NCI-H748 treated with DMSO at 0.1 percent for 48 hours (cell line): ENCODE data around the gene DSG1.
A peak's percentile ranks its signal among the peaks of the same experiment; 100 is the strongest.
"Not testable (repeated sequence)": the region's sequence is repeated elsewhere in the genome, so short reads cannot be mapped to it uniquely, and the experiment has no call there.

Source experiments
- DNase-seq: peaks from one replicate; lab custom pipeline; 2025; lab: John Stamatoyannopoulos, UW

The DSG1 gene

DNA sequence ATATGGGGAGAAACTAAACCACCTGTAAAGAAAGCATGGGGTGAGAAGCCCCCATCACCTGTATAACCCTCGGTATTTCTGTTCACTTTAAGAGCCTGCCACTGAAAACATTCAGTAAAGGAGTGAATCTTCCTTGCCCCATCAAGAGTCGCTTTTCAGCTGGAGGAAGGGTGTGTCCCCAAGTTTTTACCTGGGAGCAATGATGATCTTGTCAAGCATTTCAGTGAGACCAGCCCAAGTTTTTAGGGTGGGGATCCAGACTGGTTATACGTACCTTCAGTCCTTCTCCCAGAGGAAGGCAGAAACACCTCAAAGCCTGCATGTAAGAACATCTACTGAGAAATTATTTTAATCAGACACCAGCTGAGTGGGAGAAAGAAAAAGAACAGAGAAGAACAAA, at the start of gene DSG1:
Gene DSG1 (plus strand): TSS at position 301 of the 400 bp plus-strand sequence. CDS start 141 bp downstream, outside the sequence.
- no peak for DNase-seq

DNA sequence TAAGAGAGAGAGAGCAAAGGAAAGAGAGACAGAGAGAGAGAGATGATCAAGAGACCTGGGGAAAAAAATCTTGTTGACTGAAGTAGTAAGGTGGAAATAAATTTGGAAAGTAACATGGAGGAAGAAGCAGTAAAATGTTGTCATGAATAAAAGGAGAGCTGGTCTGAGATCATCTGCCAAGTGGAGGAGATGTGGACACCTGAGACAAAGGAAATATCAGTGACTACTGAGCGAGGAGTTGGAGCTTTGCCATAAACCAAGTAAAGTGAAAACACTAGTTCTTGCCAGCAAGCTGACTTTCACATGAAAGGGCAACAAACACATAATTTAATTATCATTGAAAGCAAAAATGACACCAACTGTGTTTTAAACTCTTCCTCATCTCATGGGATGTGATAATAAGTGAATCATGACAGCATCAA, 49.0 kb upstream of the DSG1 start:
- DNase-seq = no peak

DNA sequence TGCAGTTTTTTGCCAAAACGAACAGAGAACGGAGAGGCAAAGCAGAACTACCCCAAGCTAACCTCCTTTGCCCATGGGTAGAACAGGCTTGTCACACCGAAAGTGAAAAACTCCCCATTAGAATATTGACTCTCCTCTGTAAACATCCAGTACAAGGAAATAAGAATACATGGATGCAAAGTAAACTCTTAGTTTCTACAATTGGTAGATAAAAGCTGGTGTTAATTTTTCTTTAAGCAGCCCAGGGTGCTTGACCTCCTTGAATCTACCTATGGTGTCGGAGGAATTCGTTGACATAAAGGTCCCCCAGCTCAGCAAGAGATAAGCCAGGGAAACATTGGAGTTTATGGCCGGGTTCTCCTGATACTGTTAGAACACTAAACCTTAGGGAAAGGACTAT, 48.4 kb upstream of the DSG1 start:
- no peak for DNase-seq

DNA sequence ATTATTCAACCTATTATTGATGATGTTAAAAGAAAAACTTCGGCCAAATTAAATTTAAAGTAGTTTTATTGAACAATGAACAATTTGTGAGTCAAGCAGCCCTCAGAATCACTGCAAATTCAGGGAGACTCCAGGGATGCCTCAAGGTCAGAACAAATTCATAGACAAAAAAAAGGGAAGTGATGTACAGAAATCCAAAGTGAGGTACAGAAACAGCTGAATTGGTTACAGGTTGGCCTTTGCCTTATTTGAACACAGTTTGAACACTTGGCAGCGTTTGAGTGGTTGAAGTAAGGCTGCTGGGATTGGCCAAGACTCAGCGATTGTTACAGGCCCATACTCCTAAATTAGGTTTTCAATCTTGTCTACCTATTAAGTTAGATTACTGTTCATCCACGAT, 47.4 kb upstream of the DSG1 start:
- DNase-seq = no peak

DNA sequence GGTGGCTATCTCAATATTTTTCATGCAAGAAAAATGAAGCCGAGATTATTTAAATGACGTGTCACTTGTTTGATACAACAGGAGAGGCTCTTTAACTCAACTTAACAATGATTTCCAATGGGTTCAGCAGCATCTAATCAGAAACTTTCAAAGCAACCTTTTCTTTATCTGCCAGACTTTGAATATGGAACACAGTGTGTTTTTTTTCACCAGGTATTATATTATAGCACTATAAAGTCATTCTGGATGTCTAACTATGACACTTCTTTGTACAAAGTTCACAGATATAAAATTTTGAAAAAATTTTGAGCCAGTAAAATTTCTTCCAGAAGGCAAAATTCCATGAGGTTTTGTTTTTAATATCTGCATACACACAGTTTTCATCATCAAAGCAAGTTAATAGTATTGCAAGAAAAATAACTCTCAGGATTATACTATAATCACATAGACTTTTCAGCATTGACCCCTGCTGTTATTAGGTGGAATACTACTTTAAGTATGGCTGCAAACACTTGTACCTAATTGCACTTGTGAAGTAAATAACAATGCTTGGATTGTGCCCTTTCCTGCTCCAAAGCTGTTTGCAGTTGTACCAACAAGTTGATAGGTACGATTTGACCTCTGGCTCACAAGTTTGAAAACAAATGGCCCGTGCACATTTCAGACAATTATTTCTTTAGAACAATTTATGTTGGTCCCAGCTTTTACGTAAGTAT, 44.0 kb upstream of the DSG1 start:
- no peak for DNase-seq

DNA sequence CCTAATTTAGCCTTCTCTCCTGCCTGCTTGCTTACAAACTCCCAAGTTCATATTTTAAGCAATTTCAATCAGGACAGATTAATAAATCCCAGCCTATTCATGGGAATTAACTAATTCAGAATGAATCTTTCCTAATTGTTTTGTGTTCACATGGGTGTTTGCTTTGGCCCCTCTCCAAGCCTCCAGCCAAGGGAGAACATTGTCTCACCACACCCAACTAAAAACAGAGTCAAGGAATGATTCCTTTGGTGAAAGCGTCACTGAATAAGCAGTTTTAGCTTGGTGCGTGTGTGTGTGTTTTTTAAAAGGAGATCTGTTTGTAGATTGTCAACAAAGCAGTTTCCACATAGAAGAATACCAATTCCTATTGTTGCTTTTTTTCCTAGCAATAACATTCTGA, 43.0 kb upstream of the DSG1 start:
- DNase-seq = peak; percentile 54

DNA sequence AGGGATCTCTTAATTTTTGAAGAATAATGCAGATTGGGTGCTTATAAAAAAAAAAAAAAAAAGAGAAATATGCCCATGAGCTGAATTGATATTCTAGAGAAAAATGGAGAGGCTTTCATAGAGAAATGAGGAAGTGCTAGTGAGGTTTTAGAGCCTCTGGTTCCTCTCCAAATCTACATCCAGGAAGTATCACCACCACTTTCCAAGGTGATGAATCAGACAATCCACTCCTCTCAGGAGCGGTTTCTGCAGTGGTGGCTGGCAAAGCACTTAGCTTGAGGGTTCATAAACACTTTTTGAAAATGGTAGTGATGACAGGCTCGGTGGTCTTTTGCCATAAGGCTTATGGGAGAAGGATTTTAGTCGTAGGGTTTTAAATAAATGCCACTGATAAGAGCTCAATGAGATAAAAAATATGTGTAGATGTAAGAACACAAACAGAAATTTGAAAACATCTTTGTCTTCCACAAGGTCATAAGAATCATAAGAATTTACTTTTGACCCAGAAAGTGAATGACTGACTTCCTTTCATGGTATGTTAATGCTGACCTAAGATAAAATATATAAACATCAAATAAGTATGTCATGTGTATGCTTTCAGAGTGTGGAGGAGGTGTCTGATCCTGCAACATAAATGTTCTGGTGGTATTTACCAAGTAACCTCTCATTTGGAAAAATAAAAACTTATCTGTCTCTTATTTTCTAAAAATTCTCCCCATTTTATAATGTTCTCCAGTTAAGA, 42.1 kb upstream of the DSG1 start:
- no peak for DNase-seq

DNA sequence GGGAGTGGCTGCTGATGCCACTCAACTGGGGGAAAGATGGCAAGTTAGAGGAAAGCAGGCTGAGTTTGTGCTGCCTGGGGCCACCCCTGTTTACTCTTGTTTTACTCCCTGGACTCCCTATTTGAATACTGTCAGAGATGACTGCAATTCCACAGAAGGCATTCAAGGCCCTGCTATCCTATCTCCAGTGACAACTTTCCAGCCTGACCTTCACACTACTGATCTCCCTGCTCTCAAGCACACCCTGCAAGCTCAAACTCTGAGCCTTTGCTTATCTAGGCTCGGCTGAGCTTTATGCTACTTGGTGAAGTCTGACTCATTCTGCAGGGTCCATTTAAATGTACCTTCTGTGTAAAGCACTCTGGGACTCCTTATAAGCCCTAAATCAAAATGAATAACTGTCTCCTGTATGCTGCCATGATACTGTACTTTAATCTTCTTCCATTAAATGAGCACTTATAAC, 39.3 kb upstream of the DSG1 start:
- no peak for DNase-seq

DNA sequence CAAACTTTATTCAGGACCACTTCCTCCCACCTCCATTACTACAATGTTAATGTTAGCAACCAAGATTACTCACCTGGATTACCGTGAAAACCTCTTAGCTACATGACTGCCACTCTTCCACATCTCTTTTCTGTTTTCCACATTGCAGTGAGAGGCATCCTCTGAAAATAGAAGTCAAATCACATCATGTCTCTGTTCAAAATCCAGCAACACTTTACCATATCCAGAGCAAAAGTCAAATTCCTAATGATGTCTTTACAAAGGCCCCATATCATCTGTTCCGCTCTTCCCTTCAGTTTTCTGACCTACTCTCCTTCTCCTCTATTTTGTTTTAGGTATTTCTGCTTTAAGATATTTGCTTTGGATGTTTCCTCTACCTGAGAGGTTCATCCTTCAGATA, 37.5 kb upstream of the DSG1 start:
- no peak for DNase-seq

DNA sequence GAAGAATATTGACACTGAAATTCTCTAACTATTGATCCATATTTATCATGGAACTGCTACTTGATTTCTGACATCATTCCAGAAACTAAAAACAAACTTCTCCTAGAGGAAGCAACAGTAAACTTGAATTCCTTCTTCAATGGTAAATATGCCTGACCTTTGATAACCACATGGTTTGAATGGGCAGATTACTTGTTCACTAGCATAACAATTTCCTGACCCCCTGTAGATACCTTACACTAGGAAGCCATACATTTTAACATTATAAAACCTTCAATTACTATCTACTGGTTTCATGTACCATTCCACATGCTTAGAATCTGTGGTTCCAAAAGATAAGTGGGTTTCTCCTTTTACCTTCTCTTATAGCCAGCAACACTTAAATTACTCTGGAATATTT, 36.5 kb upstream of the DSG1 start:
- no peak for DNase-seq

DNA sequence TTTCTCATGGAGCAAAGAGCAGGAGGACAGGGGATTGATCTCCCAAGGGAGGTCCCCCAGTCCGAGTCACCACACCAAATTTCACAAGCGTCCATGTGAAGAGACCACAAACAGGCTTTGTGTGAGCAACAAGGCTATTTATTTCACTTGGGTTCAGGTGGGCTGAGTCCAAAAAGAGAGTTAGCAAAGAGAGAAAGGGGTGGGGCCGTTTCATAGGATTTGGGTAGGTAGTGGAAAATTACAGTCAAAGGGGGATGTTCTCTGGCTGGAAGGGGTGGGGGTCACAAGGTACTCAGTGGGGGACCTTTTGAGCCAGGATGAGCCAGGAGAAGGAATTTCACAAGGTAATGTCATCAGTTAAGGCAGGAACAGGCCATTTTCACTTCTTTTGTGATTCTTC, 28.5 kb upstream of the DSG1 start:
- DNase-seq = not testable (repeated sequence)

DNA sequence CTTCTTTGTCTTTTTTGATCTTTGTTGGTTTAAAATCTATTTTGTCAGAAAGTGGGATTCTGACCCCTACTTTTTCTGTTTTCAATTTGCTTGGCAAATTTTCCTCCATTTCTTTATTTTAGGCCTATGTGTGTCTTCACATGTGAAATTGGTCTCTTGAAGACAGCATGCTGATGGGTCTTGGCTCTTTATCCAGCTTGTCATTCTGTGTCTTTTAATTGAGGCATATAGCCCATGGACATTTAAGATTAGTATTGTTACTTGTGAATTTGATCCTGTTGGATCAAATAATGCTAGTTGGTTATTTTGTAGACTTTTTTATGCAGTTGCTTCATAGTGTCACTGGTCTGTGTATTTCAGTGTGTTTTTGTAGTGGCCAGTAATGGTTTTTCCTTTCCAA, 26.3 kb upstream of the DSG1 start:
- no peak for DNase-seq

DNA sequence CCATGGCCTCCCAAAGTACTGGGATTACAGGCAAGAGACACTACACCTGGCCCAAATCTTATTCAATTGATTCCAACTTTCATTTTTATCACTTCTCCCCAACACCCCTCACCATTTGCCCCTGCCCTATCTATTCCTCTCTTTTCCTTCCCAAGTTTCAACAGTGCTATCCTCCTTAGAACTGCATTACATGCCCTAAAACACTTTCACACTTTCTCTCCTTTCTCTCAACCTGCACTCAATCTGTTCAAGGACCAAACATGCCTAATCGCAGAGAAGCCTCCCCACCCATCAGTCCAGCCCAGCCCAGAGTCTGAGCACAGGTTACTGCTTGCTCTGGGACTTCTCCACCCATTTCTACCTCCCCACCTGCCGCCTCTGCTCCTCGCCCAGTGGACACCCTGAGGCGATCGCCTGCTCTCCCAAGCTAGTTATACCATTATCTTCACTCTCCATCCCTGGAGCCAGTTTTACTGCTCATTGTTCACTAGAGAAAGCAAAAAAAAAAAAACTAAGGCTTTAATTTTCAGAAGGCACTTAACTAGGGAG, 23.7 kb upstream of the DSG1 start:
- no peak for DNase-seq

DNA sequence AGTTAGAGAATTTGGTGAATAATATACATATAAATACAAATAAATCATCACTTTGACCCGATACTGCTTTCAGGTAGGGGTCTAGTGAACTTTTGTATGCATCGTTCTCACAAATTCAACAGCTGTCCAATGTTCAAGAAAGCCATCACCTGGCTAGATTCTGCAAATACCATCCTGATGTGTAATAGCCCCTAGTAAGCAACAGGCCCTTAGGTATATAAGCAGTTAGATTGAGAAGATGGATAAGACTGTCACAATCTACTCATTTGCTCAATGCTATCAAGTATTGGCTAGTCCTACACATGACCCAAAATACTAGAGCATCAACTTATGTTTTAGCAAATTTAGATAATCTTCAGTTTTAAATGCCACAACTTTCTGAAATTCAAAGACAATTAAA, 20.7 kb upstream of the DSG1 start:
- DNase-seq = no peak

DNA sequence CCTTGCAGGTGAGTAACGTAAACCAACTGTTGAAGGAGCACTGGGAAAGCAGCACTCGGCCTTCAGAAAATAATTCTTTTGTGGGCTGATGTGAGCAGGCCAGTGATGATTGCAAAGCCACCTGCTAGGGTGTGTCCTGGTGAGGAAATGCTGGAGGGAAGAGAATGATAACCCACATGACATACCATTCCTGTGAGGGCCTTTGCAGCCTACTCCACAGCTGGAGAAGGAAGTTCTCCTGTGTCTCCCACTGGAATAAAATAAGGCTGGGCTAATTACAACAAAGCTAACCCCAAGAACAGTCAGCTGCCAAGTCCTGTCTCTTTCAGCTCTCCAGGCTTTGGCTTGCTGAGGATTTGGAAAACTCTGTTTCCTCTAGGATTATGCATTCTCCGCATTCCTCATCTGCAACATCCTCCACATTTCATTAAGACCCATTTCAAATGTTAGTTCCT, 16.7 kb upstream of the DSG1 start:
- DNase-seq = no peak

DNA sequence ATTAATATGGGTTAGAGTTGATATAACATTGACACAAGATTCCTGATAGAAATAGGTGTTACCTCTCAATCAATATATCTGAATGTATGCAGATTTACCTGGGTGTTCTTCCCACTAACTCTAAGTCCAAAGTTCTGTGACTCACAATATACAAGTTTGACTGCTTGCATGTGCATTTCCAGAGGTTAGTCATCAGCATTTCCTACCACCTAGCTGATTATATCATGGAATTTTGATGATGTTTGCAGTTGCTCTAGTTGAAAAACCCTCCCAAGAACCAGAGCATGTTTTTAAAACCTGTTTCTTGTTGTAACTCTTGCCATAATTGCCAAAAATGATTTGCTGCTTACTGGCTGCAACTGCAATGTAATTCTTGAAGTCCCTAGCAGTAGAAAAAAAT, 15.0 kb upstream of the DSG1 start:
- no peak for DNase-seq

DNA sequence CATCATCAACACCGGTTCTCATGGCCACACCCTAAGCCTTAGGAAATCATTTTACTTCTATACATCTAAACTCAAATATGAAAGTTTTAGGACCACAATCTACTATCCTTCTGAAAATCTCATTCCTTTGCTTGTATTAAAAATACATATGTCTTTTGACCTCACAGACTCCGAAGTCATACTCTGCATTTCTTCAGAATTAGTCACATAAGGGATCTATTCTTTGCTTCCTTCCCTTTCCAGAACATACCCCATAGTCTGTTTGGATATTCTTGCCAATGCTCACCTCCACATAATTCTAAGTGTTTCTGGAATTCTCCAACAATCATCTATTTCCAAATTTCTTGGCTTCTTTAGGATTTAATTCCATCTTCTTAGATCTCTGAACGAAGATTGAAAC, 14.2 kb upstream of the DSG1 start:
- no peak for DNase-seq

DNA sequence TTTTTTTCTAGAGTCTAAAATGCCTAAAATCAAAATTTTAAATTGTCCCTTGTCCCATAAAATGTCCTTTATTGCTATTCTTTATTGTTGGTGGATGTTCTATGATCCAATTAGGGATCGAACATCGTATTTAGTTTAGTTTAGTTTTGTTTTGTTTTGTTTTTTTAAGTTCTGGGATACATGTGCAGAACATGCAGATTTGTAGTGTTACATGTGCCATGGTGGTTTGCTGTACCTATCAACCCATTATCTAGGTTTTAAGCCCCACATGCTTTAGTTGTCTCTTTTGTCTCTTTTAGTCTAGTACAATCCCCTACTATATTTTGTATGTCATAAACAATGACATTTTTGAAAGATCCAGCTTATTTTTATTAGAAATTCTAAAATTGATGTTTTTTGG, 8.8 kb upstream of the DSG1 start:
- no peak for DNase-seq

DNA sequence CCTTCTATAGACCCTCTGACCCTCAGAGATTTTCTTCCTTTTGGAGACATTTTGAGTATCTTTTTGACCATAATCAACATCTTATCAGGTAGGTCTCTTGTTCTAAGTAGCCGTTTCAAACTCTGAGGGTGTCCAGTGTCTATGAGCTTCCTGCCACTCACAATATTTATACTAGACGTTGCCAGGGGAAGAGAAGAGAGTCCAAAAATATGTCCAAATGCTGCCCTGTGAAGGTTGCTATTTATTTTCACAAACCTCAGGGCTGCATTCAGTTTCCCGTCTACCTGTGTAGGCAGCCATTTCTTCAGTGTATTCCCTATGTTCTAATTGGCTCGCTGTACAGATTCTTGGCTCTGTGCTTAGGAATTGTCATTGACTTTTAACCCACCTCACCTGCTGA, 986 bp upstream of the DSG1 start:
- no peak for DNase-seq

DNA sequence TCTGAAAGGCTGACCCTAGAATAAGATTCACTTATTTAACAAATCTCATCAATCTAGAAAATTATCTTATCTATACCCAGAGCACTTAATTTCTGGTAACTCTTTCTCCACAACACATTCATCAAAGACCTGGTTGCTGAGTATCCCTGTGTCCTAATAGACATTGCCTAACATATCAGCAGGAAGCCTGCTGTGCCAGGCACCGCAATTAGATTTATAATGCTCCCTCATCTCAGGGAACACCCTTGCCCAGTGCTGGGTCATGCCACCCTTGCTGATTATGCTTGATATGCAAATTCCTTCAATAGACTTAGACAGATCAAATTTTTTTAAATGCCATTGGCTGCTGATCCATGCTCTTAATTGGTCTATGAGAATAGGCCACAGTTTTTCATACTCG, 3.8 kb downstream of the DSG1 start:
- DNase-seq = no peak

DNA sequence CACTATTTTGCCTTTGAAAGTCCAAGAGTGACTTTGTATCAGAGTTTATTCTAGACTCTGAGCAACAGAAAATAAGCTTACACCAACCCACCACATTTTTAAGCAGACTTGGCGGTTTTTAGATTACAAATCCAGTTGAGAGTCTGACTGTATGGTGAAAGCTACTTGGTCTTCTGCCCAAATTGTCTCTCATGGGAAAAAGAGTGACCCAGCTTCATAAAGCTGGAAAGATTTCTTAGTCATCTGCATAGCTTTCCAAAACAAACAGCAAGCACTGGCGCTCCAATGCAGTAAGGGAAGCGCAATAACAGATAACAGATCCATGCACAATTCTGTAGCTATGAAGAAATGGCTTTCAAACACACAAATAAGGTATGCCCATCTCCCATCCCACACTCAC, 7.1 kb downstream of the DSG1 start:
- no peak for DNase-seq

DNA sequence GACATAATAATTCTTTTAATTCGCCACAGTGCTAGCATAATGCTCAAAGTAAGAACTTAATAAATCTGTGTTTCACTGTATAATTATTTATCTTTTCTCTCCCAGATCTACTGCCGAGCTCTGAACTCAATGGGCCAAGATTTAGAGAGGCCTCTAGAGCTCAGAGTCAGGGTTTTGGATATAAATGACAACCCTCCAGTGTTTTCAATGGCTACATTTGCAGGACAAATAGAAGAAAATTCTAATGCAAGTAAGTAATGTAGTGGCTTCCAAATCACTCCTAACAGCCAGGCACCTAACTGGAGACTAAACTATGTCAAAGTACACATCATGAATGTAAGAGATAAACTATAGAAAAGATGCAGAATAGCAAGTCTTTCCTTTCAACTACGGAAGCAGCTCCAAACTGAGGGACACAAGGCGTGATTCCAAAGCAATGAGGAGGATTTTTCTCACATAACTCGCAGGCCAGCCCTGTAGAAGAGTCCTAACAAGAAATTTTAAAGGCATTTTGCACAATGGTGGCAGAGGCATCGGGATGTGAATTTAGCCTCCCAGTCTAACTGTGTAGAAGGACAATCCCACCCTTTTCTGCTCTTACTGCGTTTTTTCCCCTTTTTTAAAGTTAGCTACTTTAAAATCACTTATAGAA, 12.0 kb downstream of the DSG1 start:
- no peak for DNase-seq

DNA sequence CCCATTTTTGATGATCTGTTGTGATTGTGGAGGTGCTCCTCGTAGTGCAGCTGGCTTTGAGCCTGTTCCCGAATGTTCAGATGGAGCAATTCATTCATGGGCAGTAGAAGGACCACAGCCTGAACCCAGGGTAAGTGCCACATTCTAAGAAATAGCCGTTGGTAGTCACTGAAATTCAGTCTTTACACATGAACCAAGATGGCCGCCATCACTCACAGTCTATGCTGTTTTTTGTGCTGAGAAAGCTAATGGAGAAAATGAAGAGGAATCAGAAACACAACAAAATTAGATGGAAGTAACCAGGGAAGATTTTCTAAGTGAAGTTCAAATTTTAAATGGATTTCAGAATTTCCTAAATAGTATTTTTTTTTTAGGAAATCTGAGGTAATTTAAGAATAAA, 25.5 kb downstream of the DSG1 start:
- DNase-seq = no peak
